DMS79 (cell line): ENCODE results near the gene ATG9B.
"Not testable (repeated sequence)": the region's sequence is repeated elsewhere in the genome, so short reads cannot be mapped to it uniquely, and the experiment has no call there.

Experiments
- DNase-seq: peaks from one replicate; lab custom pipeline; 2025; lab: John Stamatoyannopoulos, UW

Gene ATG9B

DNA sequence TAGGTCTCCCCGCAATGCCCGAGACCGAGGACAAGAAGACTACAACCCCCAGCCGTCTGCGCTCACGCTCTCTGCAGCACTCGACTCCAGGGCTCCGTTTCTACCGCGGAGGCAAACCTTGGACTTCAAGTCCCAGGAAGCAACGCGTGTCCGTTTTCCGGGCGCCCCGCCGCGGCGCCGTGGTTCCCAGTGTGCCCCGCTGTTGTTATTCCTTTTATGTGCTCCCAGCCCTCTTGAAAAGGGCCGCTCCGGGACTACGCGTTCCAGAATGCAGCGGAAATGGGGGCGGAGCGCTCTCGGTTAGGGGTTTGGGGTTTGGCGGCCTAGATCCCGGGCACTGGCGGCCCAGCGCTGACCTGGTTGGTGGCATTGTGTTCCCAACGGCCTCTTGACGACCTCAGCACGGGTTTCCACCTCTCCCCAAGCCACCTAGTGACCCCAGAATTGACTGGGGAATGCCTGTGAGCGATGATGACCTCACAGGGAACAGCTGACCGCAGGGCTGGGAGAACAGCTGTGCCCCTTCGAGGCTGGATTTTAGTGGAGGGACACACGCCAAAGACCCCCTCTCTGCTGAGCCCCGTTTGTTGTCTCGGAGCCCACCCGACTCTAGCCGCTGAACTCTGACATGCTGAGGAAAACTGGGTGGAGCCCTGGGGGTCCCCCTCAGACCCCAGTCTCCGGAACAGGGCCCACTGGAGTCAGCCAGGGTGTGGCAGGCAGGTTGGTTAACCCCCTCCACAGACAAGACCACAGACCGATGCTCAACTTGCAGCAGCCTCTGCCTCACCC, 33.9 kb upstream of the ATG9B start:
- DNase-seq = peak; percentile 98

DNA sequence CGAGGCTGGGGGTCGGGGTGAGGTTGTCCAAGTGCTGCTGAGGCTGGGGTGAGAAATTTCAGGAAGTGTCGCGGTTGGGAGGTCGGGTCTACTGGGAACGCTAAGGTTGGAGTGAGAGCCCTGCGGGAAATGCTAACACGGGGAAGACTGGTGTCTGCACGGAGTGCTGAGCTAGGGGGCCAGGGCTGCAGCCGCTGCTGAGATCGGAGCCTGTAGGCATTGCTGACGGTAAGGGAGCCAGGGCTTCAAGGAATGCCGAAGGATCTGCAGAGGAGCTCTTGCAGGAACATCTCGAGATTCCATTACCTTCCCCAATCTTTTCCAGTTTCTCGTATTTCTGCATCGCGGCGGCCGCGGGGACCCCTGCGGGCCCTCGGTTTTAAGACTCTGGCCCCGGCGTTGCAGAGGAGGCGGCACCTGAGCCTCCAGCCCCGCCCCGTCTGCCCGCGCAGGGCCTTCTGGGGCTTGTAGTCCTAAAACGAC, 33.3 kb upstream of the ATG9B start, which contains the start of gene CDK5:
CDK5 (minus strand) TSS at position 392 of the 483 bp plus-strand sequence; CDS start at position 343, 49 bp downstream.
- no peak for DNase-seq

DNA sequence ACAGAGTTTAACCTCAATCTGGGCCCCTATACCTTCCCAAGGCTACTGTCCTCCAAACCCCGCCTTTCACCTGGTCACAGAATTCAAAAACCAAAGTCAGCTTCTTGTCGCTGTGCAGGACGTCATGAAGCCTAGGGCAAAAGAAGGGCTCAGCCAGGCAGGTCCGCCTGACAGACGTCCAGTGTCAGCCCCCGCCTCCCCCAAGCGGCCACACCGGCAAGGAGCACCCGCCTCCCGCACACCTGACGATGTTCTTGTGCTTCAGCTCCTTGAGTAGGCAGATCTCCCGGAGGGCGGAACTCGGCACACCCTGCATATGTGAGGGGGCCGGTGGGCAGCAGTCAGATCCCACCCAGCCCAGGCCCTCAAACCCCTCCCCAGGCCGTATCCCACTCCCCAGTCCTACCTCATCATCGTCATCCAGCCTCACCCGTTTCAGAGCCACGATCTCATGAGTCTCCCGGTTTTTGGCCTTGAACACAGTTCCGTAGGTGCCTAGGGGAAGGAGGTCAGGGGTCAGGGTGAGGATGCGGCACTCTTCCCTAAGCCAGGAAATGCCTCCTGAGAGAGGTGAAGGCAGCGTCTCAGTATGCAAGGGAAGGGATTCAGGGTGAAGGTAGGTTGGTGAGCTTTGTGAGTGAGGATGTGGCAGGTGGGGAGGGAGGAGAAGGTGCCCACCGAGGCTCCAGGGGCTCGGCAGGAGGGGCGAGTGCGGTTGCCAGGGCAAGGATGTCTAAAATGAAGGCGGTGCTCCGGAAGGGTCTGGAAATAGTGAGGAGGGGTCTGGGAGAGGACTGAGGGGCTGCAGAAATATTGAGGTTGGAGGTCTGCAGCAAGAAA, 32.6 kb upstream of the ATG9B start:
- no peak for DNase-seq

DNA sequence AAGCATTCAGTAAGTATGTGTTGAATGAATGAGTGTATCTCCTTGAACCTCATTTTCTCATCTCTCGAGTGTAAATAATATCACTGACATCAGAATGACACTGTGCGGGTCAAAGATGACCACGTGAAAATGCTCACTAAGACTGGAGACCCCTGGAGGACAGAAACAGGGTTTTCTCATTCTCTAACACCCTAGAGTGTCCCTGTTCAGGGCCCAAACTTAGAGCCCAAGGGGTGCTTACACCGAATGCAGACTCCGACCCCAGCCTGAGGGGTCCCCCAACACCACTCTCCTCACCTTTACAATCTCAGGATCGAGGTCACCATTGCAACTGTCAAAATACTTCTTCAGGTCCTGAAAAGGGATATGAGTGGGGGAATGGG, 32.0 kb upstream of the ATG9B start:
- DNase-seq = no peak

DNA sequence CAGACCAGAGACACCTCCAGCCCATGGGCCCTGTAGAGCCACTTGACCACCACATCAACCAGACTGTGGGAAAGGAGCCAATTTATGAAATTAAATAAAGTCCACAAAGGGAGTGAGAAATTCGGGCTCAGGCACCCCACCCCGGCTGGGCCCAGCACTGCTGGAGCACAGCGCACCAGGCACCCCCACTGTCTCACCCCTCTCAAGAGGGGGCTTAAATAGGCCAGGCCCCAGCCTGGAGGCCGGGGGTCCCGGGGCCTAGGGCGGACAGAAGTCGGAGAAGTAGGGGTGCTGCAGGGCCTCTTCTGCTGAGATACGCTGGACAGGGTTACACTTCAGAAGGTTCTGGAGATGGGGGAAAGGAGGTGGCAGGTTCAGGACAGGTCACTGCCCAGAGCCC, 29.5 kb upstream of the ATG9B start:
- no peak for DNase-seq

DNA sequence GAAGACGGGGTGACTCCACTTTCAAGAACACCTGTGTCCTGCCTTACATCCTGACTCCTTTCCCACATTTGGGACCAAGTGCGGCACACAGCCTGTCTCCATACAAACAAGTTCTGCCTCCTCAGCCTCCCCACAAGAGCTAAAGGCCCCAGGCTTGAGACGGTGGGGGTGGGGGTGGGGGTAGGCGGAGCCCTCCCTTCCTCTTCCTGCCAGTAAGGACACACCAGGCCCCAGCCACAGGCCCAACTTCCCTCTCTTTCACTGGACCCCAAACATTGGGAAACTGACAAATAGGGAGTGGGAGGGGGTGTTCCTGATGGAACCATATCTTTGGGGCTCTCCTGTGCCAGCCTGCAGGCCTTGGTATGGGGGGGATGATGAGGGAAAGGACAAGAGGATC, 28.8 kb upstream of the ATG9B start:
- no peak for DNase-seq

DNA sequence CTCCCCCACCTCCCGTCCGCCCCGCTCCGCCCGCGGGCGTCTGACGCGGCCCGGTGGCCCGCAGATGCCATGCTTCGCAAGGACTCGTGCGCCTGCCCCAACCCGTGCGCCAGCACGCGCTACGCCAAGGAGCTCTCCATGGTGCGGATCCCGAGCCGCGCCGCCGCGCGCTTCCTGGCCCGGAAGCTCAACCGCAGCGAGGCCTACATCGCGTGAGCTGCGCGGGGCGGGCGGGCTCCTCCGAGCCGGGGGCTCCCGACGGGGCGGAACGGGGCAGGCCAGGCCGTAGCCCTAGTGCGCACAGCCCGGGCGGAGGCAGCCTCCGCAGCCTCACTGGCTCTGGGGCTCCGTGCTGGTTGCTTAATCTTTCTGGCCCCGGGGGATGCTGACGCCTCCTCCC, 26.8 kb upstream of the ATG9B start:
- DNase-seq = no peak

DNA sequence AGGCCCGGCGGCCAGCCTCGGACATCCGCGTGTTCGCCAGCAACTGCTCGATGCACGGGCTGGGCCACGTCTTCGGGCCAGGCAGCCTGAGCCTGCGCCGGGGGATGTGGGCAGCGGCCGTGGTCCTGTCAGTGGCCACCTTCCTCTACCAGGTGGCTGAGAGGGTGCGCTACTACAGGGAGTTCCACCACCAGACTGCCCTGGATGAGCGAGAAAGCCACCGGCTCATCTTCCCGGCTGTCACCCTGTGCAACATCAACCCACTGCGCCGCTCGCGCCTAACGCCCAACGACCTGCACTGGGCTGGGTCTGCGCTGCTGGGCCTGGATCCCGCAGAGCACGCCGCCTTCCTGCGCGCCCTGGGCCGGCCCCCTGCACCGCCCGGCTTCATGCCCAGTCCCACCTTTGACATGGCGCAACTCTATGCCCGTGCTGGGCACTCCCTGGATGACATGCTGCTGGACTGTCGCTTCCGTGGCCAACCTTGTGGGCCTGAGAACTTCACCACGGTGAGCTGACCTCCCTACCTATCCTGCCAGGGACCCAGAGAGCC, 24.7 kb upstream of the ATG9B start:
- no peak for DNase-seq

DNA sequence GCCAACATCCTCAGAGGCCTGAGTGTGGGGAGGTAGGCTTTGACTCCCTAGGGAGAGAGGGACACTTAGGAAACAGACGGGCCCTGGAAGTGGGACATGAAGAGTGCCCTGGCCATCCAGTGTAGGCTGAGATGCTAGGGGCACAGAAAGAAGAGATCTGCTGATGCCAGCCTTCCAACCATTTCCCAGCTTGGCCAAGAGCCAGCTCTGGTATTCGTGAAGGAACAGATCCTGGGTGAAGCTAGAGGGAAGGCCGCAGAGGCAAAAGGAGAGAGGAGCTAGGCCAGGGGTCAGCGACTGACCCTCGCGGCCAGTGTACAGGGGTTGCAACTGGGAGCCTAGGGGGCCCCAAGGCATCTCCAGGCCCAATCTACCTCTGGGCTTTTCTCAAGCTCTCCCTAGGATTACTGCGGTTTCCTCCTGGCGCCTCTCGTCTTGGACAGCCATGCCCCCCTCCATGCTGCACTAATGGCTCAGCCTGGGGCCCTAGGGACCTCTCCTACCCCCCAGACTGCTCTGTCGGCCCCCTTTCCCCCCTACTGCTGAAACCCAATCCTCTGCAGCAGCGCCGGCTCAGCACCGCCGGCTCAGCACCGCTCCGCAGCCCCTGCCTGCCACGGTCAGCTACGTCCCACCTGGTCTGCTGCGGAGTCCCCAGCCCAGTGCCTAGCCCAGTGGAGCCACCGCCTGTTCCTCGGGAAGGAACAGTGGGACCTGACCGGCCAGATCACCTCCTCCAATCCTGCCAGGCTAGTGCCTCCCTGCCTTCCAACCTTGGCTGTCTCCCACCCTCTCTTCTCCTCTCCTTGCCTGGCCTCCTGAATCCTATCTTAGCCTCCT, 23.9 kb upstream of the ATG9B start, which contains the start of gene ASIC3:
ASIC3 (plus strand) TSS at position 556 of the 840 bp plus-strand sequence. CDS start 355 bp downstream, outside the sequence.
- no peak for DNase-seq

DNA sequence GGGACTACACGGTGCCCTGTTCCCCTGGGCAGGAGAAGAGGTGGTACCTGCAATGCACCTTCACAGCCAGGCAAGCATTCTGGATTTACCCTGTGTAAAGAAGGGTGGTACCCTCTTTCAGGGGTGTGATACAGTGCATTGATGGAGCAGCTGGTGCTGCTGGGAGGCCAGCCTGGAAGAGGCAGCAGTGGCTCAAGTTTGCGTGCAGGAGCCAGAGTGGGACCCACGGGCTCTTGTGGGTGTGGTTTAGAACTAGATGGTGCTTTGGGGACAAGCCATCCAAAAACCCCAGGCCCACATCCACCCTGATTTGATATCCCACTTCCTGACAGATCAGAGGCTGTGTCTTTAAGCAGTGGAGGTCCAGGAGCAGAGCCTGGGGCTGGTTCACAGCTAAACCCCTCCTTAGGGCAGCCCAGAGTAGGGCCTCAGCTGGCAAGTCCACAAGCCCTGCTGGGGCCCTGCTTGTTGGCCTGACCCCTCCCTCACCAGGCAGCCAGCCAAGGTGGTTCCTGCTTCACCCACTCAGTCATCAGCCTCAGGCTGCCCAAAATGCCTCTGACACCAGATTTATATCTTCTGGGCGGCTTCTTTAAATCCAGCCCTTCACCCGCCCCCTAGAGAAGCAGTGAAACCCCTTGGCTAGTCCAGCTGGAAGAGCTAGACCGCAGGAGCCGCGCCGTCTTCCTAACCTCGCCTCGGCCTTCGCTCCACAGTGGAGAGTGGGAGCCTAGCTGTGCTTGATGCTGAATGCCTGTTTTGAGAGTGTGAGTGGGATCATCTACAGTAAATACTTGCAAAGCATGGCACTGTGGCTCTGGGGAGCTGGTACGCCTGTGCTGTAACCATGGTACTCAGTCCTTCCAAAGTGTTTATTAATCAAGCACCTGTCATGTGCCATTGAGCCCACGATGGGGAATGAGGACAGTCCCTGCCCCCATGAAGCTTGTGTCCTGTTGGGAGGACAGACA, 22.6 kb upstream of the ATG9B start:
- peak; percentile 33 for DNase-seq

DNA sequence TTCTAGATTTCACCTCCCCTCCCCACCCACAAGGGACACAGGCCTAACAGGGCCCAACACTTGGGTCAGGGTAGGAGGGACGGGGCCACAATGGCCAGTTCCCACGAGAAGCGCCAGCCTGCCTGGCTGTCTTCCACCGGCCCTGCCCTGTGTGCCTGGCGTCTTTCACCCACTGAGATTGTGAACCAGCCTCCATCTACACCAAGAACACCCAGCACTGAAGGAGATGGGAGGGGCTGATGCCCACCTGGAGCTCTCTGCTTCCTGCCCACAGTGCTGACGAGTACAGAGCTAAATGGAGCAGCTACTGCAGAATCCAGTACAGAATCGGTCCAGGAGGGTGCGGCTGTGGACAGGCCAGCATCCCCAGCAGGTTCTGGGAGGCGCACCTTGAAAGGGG, 21.7 kb upstream of the ATG9B start:
- no peak for DNase-seq

DNA sequence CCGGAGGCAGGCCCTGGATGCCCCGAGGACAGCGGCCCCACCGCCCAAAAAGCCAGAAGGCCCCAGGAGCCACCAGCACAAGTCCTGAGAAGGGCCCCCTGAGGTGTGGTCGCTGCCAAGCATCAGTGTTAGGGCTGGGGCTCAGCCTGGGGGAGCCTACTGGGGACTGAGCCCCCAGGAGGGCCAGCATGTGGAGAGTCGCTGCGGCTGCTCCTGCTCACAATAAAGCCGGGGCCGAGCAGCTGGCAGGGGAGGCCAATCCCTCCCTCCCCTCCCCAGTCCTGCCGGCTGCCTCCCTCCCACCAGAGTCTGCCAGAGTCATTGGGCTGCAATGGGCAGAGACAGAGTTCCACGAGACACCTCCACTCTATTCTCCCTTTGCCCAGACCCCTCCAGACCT, 21.0 kb upstream of the ATG9B start:
- DNase-seq = no peak

DNA sequence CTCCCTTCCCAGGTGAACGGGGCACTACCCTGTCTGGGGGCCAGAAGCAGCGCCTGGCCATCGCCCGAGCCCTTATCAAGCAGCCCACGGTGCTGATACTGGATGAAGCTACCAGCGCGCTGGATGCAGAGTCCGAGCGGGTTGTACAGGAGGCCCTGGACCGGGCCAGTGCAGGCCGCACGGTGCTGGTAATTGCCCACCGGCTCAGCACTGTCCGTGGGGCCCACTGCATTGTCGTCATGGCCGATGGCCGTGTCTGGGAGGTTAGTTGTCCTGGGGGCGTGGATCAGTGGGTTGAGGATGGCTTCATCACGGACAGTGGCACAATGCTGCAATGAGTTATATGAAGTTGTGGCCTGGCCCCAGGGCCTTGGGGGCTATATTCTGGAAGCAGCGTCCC, 19.7 kb upstream of the ATG9B start:
- DNase-seq = no peak

DNA sequence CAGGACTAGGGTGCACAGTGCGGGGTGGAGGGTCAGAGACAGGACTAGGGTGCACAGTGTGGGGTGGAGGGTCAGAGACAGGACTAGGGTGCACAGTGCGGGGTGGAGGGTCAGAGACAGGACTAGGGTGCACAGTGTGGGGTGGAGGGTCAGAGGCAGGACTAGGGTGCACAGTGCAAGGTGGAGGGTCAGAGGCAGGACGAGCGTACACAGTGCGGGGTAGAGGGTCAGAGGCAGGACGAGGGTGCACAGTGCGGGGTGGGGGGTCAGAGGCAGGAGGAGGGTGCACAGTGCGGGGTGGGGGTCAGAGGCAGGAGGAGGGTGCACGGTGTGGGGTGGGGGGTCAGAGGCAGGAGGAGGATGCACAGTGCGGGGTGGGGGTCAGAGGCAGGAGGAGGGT, 19.2 kb upstream of the ATG9B start:
- not testable (repeated sequence) for DNase-seq

DNA sequence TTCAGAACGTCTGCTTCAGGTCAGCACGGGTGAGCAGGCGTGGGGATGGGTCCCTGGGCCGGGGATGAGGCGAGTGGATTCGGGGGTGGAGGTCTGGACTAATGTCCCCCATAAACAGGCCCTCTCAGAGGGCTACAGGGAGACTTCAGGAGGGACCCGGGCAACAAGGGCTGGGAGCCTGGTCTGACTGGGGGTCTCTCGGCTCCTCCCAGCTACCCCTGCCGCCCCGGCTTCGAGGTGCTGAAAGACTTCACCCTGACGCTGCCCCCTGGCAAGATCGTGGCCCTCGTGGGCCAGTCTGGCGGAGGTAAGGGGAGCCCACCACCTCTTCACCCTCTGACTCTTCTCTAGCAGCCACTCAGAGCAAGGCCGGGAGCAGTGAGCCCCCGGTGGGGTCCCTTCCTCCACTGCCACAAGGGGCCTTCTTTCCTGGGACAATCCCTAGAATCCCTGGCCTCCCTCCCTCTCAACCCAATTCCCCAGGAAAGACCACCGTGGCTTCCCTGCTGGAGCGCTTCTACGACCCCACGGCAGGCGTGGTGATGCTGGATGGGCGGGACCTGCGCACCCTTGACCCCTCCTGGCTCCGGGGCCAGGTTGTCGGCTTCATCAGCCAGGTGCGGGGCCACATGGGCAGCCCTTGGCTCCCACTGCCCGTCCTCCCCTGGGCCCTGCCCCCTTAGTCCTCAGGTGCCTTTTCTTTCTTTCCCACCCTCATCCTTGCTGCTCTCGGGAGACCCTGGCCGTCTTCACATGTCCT, 16.5 kb upstream of the ATG9B start:
- no peak for DNase-seq

DNA sequence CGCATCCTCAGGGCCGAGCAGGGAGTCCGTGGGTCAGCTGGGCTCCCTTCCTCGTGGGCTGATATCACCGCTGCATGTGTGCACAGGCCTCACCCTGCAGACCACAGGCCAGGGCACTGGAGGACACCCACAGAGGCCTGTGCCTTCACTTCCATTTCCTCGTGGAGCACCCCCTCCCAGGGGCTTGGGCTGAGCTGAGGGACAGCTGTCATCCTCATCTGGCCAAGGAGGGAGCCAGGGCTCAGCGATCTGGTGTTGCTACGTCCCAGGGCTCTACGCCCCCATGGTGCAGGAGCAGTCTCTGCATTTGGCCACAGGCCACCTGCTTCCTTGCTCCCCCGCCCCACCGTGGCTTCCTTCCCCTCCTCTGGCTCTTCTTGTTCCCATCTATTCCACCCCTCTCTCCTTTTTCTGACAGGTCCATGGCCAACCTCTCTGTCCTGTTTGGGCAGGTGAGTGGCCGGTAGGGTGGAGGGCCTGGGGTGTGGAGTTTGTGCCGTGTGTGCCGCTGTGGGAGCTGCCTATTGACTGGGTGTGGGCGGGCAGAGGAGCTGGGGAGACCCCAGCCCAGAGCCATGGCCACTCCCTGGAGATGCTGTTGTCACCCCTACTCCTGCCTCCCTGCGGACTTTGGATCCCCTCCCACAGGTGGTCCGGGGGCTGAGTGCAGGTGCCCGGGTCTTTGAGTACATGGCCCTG, 15.7 kb upstream of the ATG9B start:
- DNase-seq = no peak

DNA sequence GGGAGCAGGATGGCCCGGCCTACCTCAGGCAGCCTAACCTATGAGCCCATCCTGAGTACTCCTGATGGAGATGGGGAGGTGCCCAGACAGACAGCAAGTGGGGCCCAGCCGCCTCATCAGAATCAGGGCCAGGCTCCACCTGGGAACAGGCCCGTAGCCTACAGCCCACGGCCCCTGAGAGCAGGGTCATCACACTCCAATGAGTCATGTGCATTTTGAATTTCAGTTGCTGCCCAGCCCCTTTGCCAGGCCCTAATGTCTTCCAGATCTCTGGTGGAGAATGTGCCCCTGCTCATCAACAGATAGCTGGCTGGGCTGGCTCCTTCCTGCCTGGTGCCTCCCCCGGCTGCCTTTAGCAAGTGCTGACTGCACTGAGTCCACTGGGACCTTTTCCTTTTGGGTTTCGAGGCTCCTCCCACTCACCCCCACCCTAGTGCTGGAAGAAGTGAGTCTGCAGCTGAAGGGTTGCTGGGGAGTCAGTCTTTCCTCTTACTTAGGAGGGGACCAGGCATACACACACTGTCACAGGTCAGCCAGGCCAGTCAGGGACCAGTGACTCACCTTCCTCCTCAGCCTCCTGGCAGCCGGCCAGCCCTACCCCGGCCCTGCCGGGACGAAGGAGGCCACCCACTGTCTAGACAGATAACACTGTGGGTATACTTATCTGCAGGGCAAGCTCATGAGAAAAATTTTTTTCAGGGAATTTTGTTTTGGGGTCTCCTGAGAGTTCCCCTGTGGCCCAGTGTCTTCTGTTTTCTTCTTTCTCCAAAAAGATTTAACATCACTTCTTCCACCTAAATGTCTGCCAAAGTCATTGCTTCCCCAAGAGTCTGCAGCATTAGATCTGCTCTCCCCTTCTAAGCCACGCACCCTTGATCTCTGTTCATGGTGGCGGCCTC, 14.9 kb upstream of the ATG9B start:
- no peak for DNase-seq

DNA sequence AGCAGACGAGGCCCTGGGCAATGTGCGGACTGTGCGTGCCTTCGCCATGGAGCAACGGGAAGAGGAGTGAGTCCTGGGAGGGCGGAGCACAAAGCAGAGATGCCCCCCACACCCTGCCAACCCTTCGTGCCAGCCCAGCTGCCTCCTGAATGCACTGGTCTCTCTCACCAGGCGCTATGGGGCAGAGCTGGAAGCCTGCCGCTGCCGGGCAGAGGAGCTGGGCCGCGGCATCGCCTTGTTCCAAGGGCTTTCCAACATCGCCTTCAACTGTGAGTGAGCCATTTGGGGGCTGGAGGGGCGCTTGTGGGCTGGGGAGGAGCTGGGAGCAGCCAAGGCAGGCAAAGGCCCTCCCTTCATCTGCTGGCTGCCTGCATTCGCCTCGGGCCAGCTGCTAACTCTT, 11.6 kb upstream of the ATG9B start:
- DNase-seq = no peak
